ENCODE data around the gene BTBD6. TPM values are rescaled to one million over a fixed set of nuclear protein-coding genes. Genes with fewer than 3 reads are reported as not detected.
A peak's percentile ranks its signal among the peaks of the same experiment; 100 is the strongest.

BTBD6 gene
- total RNA-seq, 1 experiment from 2014 or later, result 7.8 TPM

DNA sequence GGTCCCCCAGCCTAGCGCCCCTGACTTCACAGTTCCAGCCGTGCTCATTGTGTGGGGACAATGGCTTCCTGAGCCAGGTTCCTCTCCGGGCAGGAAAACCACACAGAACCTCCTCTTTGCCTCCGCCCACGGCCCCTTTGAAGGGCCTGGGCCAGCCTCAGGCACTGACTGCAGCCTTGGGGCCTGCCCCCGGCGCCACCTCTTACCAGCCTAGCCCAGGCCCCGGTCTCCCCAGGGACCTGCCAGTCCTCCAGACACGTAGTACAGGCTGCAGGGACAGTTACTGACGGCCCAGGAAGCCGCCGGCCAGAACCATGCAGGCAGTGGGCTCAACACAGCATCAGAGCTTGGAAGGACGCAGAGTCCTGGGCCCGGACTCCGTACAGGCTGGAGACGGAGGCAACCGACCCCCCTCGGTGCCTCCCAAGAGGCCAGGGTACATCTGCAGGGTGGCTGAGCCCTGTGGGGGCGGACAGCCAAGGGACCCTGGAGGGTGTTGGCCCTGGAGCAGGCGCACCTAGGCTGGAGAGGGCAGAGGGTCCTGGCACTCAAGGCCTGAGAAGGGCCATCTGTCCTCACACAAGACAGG lies 46.3 kb upstream of the BTBD6 start:
- ChIA-PET CTCF (interaction anchor here (1.0 to 3.3 kb wide), 13 partner anchors 22 to 289 kb away, joined by 3 to 33 read pairs (median 4); partner anchors contain the start of genes BRF1, BTBD6 and JAG2), POLR2A (no interaction called here)
- no peaks in the 10 kb centered on the region for H3K4me1 Mint-ChIP-seq
- H3K27ac Mint-ChIP-seq, result no peak overlapping the region
- no peak overlapping the region for H3K4me3 Mint-ChIP-seq
- TF ChIP-seq, protein P1, sequence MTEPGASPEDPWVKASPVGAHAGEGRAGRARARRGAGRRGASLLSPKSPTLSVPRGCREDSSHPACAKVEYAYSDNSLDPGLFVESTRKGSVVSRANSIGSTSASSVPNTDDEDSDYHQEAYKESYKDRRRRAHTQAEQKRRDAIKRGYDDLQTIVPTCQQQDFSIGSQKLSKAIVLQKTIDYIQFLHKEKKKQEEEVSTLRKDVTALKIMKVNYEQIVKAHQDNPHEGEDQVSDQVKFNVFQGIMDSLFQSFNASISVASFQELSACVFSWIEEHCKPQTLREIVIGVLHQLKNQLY (CRISPR knock-in tag; IDR thresholded peaks at IDR 0.05), result no peak
- no peak for TF ChIP-seq TEAD1 (CRISPR knock-in tag; IDR thresholded peaks at IDR 0.05)
- TF ChIP-seq, protein P2, sequence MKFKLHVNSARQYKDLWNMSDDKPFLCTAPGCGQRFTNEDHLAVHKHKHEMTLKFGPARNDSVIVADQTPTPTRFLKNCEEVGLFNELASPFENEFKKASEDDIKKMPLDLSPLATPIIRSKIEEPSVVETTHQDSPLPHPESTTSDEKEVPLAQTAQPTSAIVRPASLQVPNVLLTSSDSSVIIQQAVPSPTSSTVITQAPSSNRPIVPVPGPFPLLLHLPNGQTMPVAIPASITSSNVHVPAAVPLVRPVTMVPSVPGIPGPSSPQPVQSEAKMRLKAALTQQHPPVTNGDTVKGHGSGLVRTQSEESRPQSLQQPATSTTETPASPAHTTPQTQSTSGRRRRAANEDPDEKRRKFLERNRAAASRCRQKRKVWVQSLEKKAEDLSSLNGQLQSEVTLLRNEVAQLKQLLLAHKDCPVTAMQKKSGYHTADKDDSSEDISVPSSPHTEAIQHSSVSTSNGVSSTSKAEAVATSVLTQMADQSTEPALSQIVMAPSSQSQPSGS (CRISPR knock-in tag; IDR thresholded peaks at IDR 0.05; ENCODE audit: borderline replicate concordance, low read depth), result no peak
- TF ChIP-seq, protein P3, sequence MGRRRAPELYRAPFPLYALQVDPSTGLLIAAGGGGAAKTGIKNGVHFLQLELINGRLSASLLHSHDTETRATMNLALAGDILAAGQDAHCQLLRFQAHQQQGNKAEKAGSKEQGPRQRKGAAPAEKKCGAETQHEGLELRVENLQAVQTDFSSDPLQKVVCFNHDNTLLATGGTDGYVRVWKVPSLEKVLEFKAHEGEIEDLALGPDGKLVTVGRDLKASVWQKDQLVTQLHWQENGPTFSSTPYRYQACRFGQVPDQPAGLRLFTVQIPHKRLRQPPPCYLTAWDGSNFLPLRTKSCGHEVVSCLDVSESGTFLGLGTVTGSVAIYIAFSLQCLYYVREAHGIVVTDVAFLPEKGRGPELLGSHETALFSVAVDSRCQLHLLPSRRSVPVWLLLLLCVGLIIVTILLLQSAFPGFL (CRISPR knock-in tag; IDR thresholded peaks at IDR 0.05; ENCODE audit: borderline replicate concordance), result no peak
- no peak for TF ChIP-seq GTF2I (CRISPR knock-in tag; conservative IDR thresholded peaks at IDR 0.05)
- no peak for TF ChIP-seq JUN (CRISPR knock-in tag; IDR thresholded peaks at IDR 0.05)
- TF ChIP-seq, protein P4, sequence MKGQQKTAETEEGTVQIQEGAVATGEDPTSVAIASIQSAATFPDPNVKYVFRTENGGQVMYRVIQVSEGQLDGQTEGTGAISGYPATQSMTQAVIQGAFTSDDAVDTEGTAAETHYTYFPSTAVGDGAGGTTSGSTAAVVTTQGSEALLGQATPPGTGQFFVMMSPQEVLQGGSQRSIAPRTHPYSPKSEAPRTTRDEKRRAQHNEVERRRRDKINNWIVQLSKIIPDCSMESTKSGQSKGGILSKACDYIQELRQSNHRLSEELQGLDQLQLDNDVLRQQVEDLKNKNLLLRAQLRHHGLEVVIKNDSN (CRISPR knock-in tag; IDR thresholded peaks at IDR 0.05), result no peak
- no peak for TF ChIP-seq ATF1 (CRISPR knock-in tag; IDR thresholded peaks at IDR 0.05)
- TF ChIP-seq, protein P5, sequence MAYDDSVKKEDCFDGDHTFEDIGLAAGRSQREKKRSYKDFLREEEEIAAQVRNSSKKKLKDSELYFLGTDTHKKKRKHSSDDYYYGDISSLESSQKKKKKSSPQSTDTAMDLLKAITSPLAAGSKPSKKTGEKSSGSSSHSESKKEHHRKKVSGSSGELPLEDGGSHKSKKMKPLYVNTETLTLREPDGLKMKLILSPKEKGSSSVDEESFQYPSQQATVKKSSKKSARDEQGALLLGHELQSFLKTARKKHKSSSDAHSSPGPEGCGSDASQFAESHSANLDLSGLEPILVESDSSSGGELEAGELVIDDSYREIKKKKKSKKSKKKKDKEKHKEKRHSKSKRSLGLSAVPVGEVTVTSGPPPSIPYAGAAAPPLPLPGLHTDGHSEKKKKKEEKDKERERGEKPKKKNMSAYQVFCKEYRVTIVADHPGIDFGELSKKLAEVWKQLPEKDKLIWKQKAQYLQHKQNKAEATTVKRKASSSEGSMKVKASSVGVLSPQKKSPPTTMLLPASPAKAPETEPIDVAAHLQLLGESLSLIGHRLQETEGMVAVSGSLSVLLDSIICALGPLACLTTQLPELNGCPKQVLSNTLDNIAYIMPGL (CRISPR knock-in tag; IDR thresholded peaks at IDR 0.05), result no peak
- TF ChIP-seq ZNF138 (CRISPR knock-in tag; conservative IDR thresholded peaks at IDR 0.05), result no peak
- TF ChIP-seq, protein P6, sequence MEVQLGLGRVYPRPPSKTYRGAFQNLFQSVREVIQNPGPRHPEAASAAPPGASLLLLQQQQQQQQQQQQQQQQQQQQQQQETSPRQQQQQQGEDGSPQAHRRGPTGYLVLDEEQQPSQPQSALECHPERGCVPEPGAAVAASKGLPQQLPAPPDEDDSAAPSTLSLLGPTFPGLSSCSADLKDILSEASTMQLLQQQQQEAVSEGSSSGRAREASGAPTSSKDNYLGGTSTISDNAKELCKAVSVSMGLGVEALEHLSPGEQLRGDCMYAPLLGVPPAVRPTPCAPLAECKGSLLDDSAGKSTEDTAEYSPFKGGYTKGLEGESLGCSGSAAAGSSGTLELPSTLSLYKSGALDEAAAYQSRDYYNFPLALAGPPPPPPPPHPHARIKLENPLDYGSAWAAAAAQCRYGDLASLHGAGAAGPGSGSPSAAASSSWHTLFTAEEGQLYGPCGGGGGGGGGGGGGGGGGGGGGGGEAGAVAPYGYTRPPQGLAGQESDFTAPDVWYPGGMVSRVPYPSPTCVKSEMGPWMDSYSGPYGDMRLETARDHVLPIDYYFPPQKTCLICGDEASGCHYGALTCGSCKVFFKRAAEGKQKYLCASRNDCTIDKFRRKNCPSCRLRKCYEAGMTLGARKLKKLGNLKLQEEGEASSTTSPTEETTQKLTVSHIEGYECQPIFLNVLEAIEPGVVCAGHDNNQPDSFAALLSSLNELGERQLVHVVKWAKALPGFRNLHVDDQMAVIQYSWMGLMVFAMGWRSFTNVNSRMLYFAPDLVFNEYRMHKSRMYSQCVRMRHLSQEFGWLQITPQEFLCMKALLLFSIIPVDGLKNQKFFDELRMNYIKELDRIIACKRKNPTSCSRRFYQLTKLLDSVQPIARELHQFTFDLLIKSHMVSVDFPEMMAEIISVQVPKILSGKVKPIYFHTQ (CRISPR knock-in tag; IDR thresholded peaks at IDR 0.05), result no peak
- no peak for TF ChIP-seq ZNF396 (CRISPR knock-in tag; IDR thresholded peaks at IDR 0.05; ENCODE audit: borderline replicate concordance)
- TF ChIP-seq ZNF219 (CRISPR knock-in tag; IDR thresholded peaks at IDR 0.05; ENCODE audit: borderline replicate concordance), result no peak
- no peaks in the 10 kb centered on the region for H3K9me3 Mint-ChIP-seq
- H3K27me3 Mint-ChIP-seq (ENCODE audit: low read depth), result peaks cover 17% of the 10 kb centered on the region
- no peaks in the 10 kb centered on the region for H3K36me3 Mint-ChIP-seq
- no peak for DNase-seq (ENCODE audit: low spot score)
- ATAC-seq, result no peak

DNA sequence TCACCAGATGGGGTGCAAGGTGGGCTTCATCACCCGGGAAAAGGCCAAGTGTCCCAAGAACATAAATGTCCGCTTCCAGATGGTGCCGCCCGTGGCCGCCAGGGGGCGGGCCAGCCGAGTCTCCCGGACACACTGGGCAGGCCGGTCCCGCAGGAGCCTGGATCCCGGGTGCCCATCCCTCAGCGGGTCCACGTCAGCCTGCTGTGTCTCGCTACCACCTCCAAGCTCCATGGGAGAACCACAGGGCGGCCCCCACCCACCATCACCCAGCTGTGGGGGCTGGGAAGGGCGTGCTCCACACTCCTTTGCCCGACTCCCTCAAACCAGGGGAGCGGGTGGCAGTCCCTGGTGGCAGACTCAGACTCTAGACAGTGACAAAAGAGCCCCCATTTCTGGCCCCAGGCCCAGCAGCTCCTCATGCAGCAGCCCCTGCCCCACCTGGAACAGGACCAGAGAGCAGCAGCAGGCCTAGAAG lies 45.2 kb upstream of the BTBD6 start:
- ChIA-PET CTCF (interaction anchor here (0.6 to 3.4 kb wide), 8 partner anchors 8 to 349 kb away, joined by 3 to 16 read pairs (median 4); partner anchors contain the start of gene BRF1), POLR2A (no interaction called here)

More for the DNA sequence above, 45.2 kb upstream of the BTBD6 start:
- ATAC-seq (peak; percentile 60), DNase-seq (ENCODE audit: low spot score) (peak; percentile 86)
- Mint-ChIP-seq H3K9me3 (no peaks in the 10 kb centered on the region), H3K36me3 (no peaks in the 10 kb centered on the region), H3K27ac (no peak overlapping the region), H3K27me3 (ENCODE audit: low read depth) (peaks cover 11% of the 10 kb centered on the region), H3K4me3 (no peak overlapping the region), H3K4me1 (no peaks in the 10 kb centered on the region)
- TF ChIP-seq, protein P7, sequence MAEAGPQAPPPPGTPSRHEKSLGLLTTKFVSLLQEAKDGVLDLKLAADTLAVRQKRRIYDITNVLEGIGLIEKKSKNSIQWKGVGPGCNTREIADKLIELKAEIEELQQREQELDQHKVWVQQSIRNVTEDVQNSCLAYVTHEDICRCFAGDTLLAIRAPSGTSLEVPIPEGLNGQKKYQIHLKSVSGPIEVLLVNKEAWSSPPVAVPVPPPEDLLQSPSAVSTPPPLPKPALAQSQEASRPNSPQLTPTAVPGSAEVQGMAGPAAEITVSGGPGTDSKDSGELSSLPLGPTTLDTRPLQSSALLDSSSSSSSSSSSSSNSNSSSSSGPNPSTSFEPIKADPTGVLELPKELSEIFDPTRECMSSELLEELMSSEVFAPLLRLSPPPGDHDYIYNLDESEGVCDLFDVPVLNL (CRISPR knock-in tag; IDR thresholded peaks at IDR 0.05; ENCODE audit: borderline replicate concordance, low read depth), result no peak
- TF ChIP-seq, protein P8, sequence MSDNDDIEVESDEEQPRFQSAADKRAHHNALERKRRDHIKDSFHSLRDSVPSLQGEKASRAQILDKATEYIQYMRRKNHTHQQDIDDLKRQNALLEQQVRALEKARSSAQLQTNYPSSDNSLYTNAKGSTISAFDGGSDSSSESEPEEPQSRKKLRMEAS (CRISPR knock-in tag; IDR thresholded peaks at IDR 0.05), result 0 out of 2 replicates have a peak, but pooled peaks have one; percentile 20
- TF ChIP-seq, protein P3 (CRISPR knock-in tag; IDR thresholded peaks at IDR 0.05; ENCODE audit: borderline replicate concordance), result no peak
- TF ChIP-seq, protein P9, sequence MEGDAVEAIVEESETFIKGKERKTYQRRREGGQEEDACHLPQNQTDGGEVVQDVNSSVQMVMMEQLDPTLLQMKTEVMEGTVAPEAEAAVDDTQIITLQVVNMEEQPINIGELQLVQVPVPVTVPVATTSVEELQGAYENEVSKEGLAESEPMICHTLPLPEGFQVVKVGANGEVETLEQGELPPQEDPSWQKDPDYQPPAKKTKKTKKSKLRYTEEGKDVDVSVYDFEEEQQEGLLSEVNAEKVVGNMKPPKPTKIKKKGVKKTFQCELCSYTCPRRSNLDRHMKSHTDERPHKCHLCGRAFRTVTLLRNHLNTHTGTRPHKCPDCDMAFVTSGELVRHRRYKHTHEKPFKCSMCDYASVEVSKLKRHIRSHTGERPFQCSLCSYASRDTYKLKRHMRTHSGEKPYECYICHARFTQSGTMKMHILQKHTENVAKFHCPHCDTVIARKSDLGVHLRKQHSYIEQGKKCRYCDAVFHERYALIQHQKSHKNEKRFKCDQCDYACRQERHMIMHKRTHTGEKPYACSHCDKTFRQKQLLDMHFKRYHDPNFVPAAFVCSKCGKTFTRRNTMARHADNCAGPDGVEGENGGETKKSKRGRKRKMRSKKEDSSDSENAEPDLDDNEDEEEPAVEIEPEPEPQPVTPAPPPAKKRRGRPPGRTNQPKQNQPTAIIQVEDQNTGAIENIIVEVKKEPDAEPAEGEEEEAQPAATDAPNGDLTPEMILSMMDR (IDR thresholded peaks at IDR 0.05), result peak; percentile 95
- TF ChIP-seq PRRX2 (CRISPR knock-in tag; IDR thresholded peaks at IDR 0.05) (no peak), JUN (CRISPR knock-in tag; IDR thresholded peaks at IDR 0.05) (no peak)
- TF ChIP-seq, protein P2 (CRISPR knock-in tag; IDR thresholded peaks at IDR 0.05; ENCODE audit: borderline replicate concordance, low read depth), result no peak
